ENCODE measurements around the gene OR10H2.

OR10H2 gene

GRCh38 chr19:15701757-15702533, 25.9 kb upstream of the OR10H2 start:
- H3K4me3 ChIP-seq (ENCODE audit: control insufficient read depth, low read depth, low read length) = no peak overlapping the region
- no peak for DNase-seq (ENCODE audit: low read depth)
- TF ChIP-seq, protein P1, sequence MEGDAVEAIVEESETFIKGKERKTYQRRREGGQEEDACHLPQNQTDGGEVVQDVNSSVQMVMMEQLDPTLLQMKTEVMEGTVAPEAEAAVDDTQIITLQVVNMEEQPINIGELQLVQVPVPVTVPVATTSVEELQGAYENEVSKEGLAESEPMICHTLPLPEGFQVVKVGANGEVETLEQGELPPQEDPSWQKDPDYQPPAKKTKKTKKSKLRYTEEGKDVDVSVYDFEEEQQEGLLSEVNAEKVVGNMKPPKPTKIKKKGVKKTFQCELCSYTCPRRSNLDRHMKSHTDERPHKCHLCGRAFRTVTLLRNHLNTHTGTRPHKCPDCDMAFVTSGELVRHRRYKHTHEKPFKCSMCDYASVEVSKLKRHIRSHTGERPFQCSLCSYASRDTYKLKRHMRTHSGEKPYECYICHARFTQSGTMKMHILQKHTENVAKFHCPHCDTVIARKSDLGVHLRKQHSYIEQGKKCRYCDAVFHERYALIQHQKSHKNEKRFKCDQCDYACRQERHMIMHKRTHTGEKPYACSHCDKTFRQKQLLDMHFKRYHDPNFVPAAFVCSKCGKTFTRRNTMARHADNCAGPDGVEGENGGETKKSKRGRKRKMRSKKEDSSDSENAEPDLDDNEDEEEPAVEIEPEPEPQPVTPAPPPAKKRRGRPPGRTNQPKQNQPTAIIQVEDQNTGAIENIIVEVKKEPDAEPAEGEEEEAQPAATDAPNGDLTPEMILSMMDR (IDR thresholded peaks at IDR 0.05; ENCODE audit: control insufficient read depth, insufficient read depth, low read depth, low read length, missing control alignments) = no peak

- DNase-seq (ENCODE audit: low read depth) = no peak
- H3K4me3 ChIP-seq (ENCODE audit: control insufficient read depth, low read depth, low read length) = no peak overlapping the region
- TF ChIP-seq, protein P1 (IDR thresholded peaks at IDR 0.05; ENCODE audit: control insufficient read depth, insufficient read depth, low read depth, low read length, missing control alignments) = no peak
Measured at GRCh38 chr19:15702534-15702930, 25.3 kb upstream of the OR10H2 start.

GRCh38 chr19:15714638-15715037, 13.2 kb upstream of the OR10H2 start:
- TF ChIP-seq, protein P1 (IDR thresholded peaks at IDR 0.05; ENCODE audit: control insufficient read depth, insufficient read depth, low read depth, low read length, missing control alignments) = no peak
- DNase-seq (ENCODE audit: low read depth) = no peak
- no peak overlapping the region for H3K4me3 ChIP-seq (ENCODE audit: control insufficient read depth, low read depth, low read length)

- no peak for DNase-seq (ENCODE audit: low read depth)
- TF ChIP-seq, protein P1 (IDR thresholded peaks at IDR 0.05; ENCODE audit: control insufficient read depth, insufficient read depth, low read depth, low read length, missing control alignments) = no peak
Measured at GRCh38 chr19:15715642-15716041, 12.2 kb upstream of the OR10H2 start.

DNA sequence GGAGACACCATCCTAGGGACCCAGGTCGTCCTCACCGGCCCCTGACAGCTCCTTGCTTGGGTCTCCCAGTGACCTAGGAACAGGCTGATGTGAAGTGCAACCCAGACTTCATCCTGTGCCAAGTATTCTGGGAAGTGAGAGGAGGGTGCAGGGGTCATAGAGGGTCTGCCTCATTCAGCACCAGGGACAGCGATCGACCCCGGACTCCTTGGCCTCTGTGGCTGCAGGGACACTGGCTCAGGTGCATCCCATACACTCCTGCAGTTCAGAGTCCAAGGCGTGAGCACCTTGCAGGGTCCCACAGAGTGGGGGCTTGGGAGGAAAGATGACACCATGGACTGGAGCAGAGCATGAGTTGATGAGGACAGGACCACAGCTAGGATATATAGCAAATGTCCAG, 10.0 kb upstream of the OR10H2 start:
- no peak overlapping the region for H3K4me3 ChIP-seq (ENCODE audit: control insufficient read depth, low read depth, low read length)
- TF ChIP-seq, protein P1 (IDR thresholded peaks at IDR 0.05; ENCODE audit: control insufficient read depth, insufficient read depth, low read depth, low read length, missing control alignments) = no peak
- no peak for DNase-seq (ENCODE audit: low read depth)

More at GRCh38 chr19:15715642-15716041, 12.2 kb upstream of the OR10H2 start:
- H3K4me3 ChIP-seq (ENCODE audit: control insufficient read depth, low read depth, low read length) = no peak overlapping the region

GRCh38 chr19:15721268-15721667, 6.6 kb upstream of the OR10H2 start:
- no peak for DNase-seq (ENCODE audit: low read depth)
- TF ChIP-seq, protein P1 (IDR thresholded peaks at IDR 0.05; ENCODE audit: control insufficient read depth, insufficient read depth, low read depth, low read length, missing control alignments) = no peak

More at GRCh38 chr19:15721268-15721667, 6.6 kb upstream of the OR10H2 start:
- no peak overlapping the region for H3K4me3 ChIP-seq (ENCODE audit: control insufficient read depth, low read depth, low read length)
